HL-60 (cell line): ENCODE measurements around the gene TERT.

Source experiments
- DNase-seq, 2 experiments: peaks; one replicate each; pipeline ENCODE4 v3.0.0-alpha.2; 2010 to 2020; ENCODE audit warnings: low read depth in 1 of 2, low spot score in 1 of 2
- H3K27ac ChIP-seq: fragments of 250-450 bp; sonication (Bioruptor Pico); replicated peaks from 2 replicates; pipeline ENCODE4 v1.5.1; 2020; ENCODE audit warnings: mild to moderate bottlenecking, moderate library complexity
- H3K27me3 ChIP-seq: fragments of 250-450 bp; sonication (Bioruptor Pico); 2 replicates; pipeline ENCODE4 v1.5.1; 2021; ENCODE audit warnings: mild to moderate bottlenecking, moderate library complexity; ENCODE audit not compliant: insufficient read depth, poor library complexity, severe bottlenecking
- H3K4me3 ChIP-seq: replicated peaks from 2 replicates; pipeline ENCODE4 v1.5.1; 2011; ENCODE audit warnings: mild to moderate bottlenecking, control low read depth, low read length; ENCODE audit not compliant: insufficient read depth
- CTCF ChIP-seq: IDR thresholded peaks from one replicate; pipeline ENCODE4 v1.5.1; 2011; ENCODE audit warnings: low read length, control low read depth, inconsistent platforms; ENCODE audit not compliant: insufficient read depth
- GABPA ChIP-seq: IDR thresholded peaks from 2 replicates; pipeline ENCODE4 v1.6.1; 2012; ENCODE audit warnings: low read depth
- POLR2AphosphoS5 ChIP-seq: IDR thresholded peaks from 2 replicates; pipeline ENCODE4 v1.6.1; 2012; ENCODE audit warnings: low read depth
- REST ChIP-seq: IDR thresholded peaks from 2 replicates; pipeline ENCODE4 v1.6.1; 2012; ENCODE audit warnings: low read depth; ENCODE audit not compliant: insufficient replicate concordance
- SPI1 ChIP-seq: IDR thresholded peaks from 2 replicates; pipeline ENCODE4 v1.6.1; 2012; ENCODE audit warnings: low read depth, mild to moderate bottlenecking, borderline replicate concordance

TERT gene

GRCh38 chr5:1320436-1321344 is 25.8 kb upstream of the TERT start:
- H3K27ac ChIP-seq = no peak overlapping the region
- TF ChIP-seq CTCF (no peak), GABPA (no peak), POLR2AphosphoS5 (no peak), REST (no peak), SPI1 (no peak)
- DNase-seq = no peak
- no peaks in the 10 kb centered on the region for H3K27me3 ChIP-seq
- no peak overlapping the region for H3K4me3 ChIP-seq

- Histone ChIP-seq H3K27me3 (no peaks in the 10 kb centered on the region), H3K4me3 (no peak overlapping the region), H3K27ac (no peak overlapping the region)
- no peak for TF ChIP-seq GABPA
- DNase-seq = no peak
Observed at GRCh38 chr5:1319436-1320256, 24.8 kb upstream of the TERT start.

- H3K27ac ChIP-seq = no peak overlapping the region
- no peak for DNase-seq
- no peaks in the 10 kb centered on the region for H3K27me3 ChIP-seq
- TF ChIP-seq REST (no peak), SPI1 (no peak), POLR2AphosphoS5 (no peak)
- no peak overlapping the region for H3K4me3 ChIP-seq
Observed at GRCh38 chr5:1318659-1319251, 23.9 kb upstream of the TERT start.

GRCh38 chr5:1317921-1318565 is 23.2 kb upstream of the TERT start:
- no peak for DNase-seq
- TF ChIP-seq REST (no peak), GABPA (no peak), SPI1 (no peak), CTCF (no peak), POLR2AphosphoS5 (no peak)
- Histone ChIP-seq H3K27ac (no peak overlapping the region), H3K27me3 (no peaks in the 10 kb centered on the region), H3K4me3 (no peak overlapping the region)
